CD4-positive, alpha-beta memory T cell (primary cell): ENCODE data around the gene NDUFA8. TPM values are rescaled to one million over a fixed set of nuclear protein-coding genes. Genes with fewer than 3 reads are reported as not detected.

Experiments
- CTCF ChIA-PET: fragments of 350-600 bp; sonication (Branson Sonifier 250); formaldehyde crosslinking; loops from one replicate; lab custom pipeline; 2021; ENCODE audit warnings: inconsistent platforms; ENCODE audit not compliant: partially characterized antibody; lab: Charles Lee
- POLR2A ChIA-PET: fragments of 350-600 bp; sonication (Branson Sonifier 250); formaldehyde crosslinking; loops from one replicate; lab custom pipeline; 2021; ENCODE audit not compliant: partially characterized antibody; lab: Charles Lee
- DNase-seq, 5 donors: peaks; one replicate each; pipeline versions ENCODE4 v3.0.0 to v3.0.0-alpha.2; 2020 to 2022; ENCODE audit warnings: mixed read lengths in 1 of 5
- H3K27ac ChIP-seq: one replicate; pipeline ENCODE4 v1.7.0; 2013; ENCODE audit warnings: low read depth, low read length
- H3K27me3 ChIP-seq: 2 replicates; pipeline ENCODE4 v1.7.0; 2013; ENCODE audit warnings: mild to moderate bottlenecking, low read length, moderate library complexity; ENCODE audit not compliant: insufficient read depth
- H3K36me3 ChIP-seq: 2 replicates; pipeline ENCODE4 v1.7.0; 2013; ENCODE audit warnings: mild to moderate bottlenecking, low read length, moderate library complexity; ENCODE audit not compliant: insufficient read depth
- H3K4me1 ChIP-seq: 2 replicates; pipeline ENCODE4 v1.7.0; 2013; ENCODE audit warnings: mild to moderate bottlenecking, low read length, moderate library complexity; ENCODE audit not compliant: insufficient read depth
- H3K4me3 ChIP-seq, 2 donors: one replicate each; pipeline ENCODE4 v1.7.0; 2013; ENCODE audit warnings: low read length in 2 of 2, mild to moderate bottlenecking in 1 of 2
- H3K9me3 ChIP-seq, 2 donors: one replicate each; pipeline ENCODE4 v1.7.0; 2013; ENCODE audit warnings: low read length in 2 of 2, control low read depth in 1 of 2; ENCODE audit not compliant: control insufficient read depth in 1 of 2
- H3K27ac Mint-ChIP-seq, 7 donors: one replicate each; pipeline ENCODE4 v1.8.0; 2020 to 2021; ENCODE audit warnings: mixed read lengths in 7 of 7, mild to moderate bottlenecking in 6 of 7, inconsistent platforms in 3 of 7, moderate library complexity in 3 of 7
- H3K27me3 Mint-ChIP-seq, 2 donors: one replicate each; pipeline ENCODE4 v1.8.0; 2020 to 2021; ENCODE audit warnings: mixed read lengths in 2 of 2
- H3K36me3 Mint-ChIP-seq, 2 donors: one replicate each; pipeline ENCODE4 v1.8.0; 2020 to 2021; ENCODE audit warnings: mixed read lengths in 2 of 2, inconsistent platforms in 1 of 2, mild to moderate bottlenecking in 1 of 2
- H3K4me1 Mint-ChIP-seq, 4 donors: one replicate each; pipeline ENCODE4 v1.8.0; 2020 to 2021; ENCODE audit warnings: mixed read lengths in 4 of 4, mild to moderate bottlenecking in 1 of 4
- H3K4me3 Mint-ChIP-seq, 8 donors: one replicate each; pipeline ENCODE4 v1.8.0; 2020 to 2021; ENCODE audit warnings: mixed read lengths in 8 of 8, mild to moderate bottlenecking in 7 of 8, moderate library complexity in 6 of 8, inconsistent platforms in 3 of 8
- H3K9me3 Mint-ChIP-seq, 8 donors: one replicate each; pipeline ENCODE4 v1.8.0; 2020 to 2021; ENCODE audit warnings: mixed read lengths in 8 of 8, mild to moderate bottlenecking in 5 of 8, inconsistent platforms in 3 of 8, moderate library complexity in 1 of 8
- intact Hi-C: fragments of 100-400 bp; cut with micrococcal nuclease; formaldehyde crosslinking; loops from one replicate; pipeline ENCODE4 v1.15.1; 2023
- polyA plus RNA-seq, 2 donors: library from polyadenylated mRNA; unstranded; fragments of 300-500 nt; fragmentation: Illumina TruSeq; gene quantifications; one replicate each; pipeline ENCODE4 v1.2.3, GENCODE V29; 2021
- total RNA-seq, 2 experiments: library from RNA; stranded (reverse); gene quantifications; one replicate each; pipeline ENCODE4 v1.2.3, GENCODE V29; 2021

Gene NDUFA8
- total and polyA plus RNA-seq, 4 experiments from 2014 or later: 17.6 to 74.3 (median 45.0) TPM

DNA sequence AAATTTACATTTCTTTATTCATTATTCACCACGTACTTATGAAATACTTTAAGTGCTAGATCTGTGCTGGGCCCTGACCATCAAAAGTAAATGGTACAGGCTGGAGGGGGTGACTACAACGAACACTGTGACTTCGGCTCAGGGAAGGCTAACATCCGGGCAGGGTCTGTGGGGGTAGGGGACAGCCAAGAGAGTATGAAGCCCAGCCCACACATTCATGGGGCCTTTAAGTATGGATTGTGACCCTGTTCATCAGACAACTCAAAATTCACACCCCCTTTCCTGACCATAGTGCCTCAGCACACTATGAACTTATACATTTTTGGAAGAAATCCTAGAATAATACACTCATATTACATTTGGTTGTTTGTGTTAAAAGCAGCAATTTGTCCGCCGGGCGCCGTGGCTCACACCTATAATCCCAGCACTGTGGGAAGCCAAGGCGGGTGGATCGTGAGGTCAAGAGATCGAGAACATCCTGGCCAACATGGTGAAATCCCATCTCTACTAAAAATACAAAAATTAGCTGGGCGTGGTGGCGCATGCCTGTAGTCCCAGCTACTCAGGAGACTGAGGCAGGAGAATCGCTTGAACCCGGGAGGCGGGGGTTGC, 33.4 kb upstream of the NDUFA8 start:
- CTCF ChIA-PET: no interaction called here
- H3K27me3 ChIP-seq: no peaks in the 10 kb centered on the region
- no peaks in the 10 kb centered on the region for H3K9me3 ChIP-seq
- H3K4me1 Mint-ChIP-seq: no peaks in the 10 kb centered on the region
- H3K36me3 ChIP-seq: no peaks in the 10 kb centered on the region
- DNase-seq: no peak
- H3K4me3 Mint-ChIP-seq: no peak overlapping the region
- H3K27ac ChIP-seq: no peak overlapping the region
- H3K27ac Mint-ChIP-seq: no peak overlapping the region
- no peaks in the 10 kb centered on the region for H3K36me3 Mint-ChIP-seq
- intact Hi-C loops: no loop called here
- POLR2A ChIA-PET: no interaction called here
- no peaks in the 10 kb centered on the region for H3K4me1 ChIP-seq
- H3K9me3 Mint-ChIP-seq: no peaks in the 10 kb centered on the region
- no peak overlapping the region for H3K4me3 ChIP-seq
- H3K27me3 Mint-ChIP-seq: peaks cover 2 to 4% of the 10 kb centered on the region in 2 donors

DNA sequence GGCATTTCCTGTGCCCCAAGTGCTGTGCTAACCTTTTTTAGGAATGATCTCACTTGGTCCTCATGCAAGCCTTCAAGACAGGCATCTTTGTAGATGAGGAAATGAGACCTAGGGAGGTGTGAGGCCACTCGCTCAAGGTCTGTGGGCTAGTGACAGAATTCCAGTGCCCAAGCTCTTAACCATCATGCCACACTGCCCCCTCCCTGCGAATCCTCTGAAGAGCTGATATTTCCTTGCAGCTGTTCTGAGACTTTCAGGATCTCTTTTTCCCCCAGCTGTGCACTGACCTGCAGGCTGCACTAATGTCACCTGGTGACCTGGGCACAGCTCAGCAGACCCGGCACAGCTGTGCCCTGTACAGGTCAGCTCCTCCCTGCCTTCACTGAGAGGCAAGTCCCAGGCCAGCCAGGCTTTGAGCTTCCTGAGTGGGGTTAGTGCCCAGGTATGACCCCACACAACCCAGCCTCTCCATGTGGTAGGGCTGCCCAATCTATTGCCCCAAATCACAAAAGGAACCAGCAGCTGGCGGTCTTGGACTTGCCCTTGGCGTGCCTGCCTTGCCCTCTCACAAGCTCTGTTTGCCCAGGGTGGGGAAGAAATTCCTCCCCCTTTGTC, 32.8 kb upstream of the NDUFA8 start:
- Histone ChIP-seq H3K4me3 (no peak overlapping the region), H3K27me3 (no peaks in the 10 kb centered on the region), H3K4me1 (no peaks in the 10 kb centered on the region), H3K9me3 (no peaks in the 10 kb centered on the region), H3K36me3 (no peaks in the 10 kb centered on the region), H3K27ac (no peak overlapping the region)
- H3K4me1 Mint-ChIP-seq: no peaks in the 10 kb centered on the region
- intact Hi-C loops: no loop called here
- ChIA-PET POLR2A (no interaction called here), CTCF (no interaction called here)
- H3K27ac Mint-ChIP-seq: no peak overlapping the region
- no peak for DNase-seq
- no peaks in the 10 kb centered on the region for H3K9me3 Mint-ChIP-seq
- peaks cover 2 to 4% of the 10 kb centered on the region in 2 donors for H3K27me3 Mint-ChIP-seq
- no peaks in the 10 kb centered on the region for H3K36me3 Mint-ChIP-seq
- no peak overlapping the region for H3K4me3 Mint-ChIP-seq

DNA sequence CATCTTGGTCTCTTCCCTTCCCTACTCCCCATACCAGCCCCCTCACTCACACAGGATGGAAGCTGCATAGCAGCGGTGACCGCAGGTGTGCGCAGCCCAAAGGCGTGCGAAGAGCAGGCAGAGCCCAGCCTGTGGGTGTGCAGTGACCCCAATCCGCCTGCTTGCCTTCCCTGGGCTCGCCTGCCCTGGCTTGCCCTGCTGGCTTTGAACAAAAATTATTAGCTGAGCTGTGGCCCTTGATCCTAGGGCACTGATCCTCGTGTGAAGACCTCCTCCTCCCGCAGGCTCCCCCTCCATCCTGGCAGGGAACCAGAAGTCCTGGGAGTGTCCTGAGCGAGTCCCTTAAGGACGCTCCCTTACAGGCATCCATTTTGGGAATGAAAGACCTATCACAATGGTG, 32.0 kb upstream of the NDUFA8 start:
- ChIA-PET POLR2A (no interaction called here), CTCF (no interaction called here)
- intact Hi-C loops: no loop called here
- no peak overlapping the region for H3K27ac ChIP-seq
- H3K4me3 ChIP-seq: no peak overlapping the region
- no peaks in the 10 kb centered on the region for H3K36me3 ChIP-seq
- no peaks in the 10 kb centered on the region for H3K27me3 ChIP-seq
- H3K4me1 ChIP-seq: no peaks in the 10 kb centered on the region
- DNase-seq: no peak
- no peak overlapping the region for H3K4me3 Mint-ChIP-seq
- H3K9me3 ChIP-seq: no peaks in the 10 kb centered on the region
- no peaks in the 10 kb centered on the region for H3K4me1 Mint-ChIP-seq
- H3K27ac Mint-ChIP-seq: no peak overlapping the region
- no peaks in the 10 kb centered on the region for H3K36me3 Mint-ChIP-seq
- peaks cover 0 to 2% of the 10 kb centered on the region in 2 donors for H3K27me3 Mint-ChIP-seq
- H3K9me3 Mint-ChIP-seq: no peaks in the 10 kb centered on the region

DNA sequence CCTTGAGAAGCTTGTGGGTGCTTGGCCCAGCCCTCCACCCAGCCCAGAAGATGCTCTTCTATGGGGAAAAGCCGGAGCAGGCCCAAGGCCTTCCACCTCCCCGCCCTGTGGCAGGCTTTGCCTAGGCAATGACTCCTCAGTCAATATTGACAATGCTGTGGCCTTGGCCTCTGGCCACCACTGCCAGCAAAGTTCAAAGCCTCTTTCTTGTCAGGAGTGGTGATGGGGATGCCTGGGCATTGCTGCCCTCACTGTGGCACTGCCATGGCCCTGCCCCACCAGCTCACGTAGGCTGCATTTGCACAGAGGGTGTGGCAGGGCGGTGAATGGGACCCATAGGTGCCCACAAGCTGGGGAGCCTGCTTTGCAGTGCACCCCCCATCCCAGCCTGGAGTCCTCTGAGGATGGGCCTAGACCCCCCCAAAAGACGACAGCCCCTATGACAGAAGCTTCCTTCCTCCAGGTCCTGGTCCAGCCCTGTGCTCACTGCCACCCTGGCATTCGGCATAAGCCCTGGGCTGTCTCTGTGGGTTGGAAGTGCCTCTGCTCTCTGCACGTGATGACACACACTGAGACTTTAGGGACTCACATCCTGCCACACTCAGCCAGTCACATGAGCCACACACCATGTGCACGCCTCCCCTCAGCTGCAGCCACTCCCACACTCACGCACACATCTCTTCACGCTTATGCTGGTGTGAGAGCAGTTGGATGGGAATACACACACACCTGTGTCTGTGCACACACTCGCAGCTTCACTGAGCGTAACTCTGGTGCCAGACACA, 31.2 kb upstream of the NDUFA8 start:
- H3K27me3 ChIP-seq: no peaks in the 10 kb centered on the region
- H3K4me1 ChIP-seq: no peaks in the 10 kb centered on the region
- Mint-ChIP-seq H3K9me3 (no peaks in the 10 kb centered on the region), H3K4me1 (no peaks in the 10 kb centered on the region), H3K4me3 (no peak overlapping the region), H3K27me3 (peaks cover 0 to 2% of the 10 kb centered on the region in 2 donors), H3K27ac (no peak overlapping the region), H3K36me3 (no peaks in the 10 kb centered on the region)
- ChIA-PET POLR2A (no interaction called here), CTCF (no interaction called here)
- H3K9me3 ChIP-seq: no peaks in the 10 kb centered on the region
- H3K27ac ChIP-seq: no peak overlapping the region
- H3K36me3 ChIP-seq: no peaks in the 10 kb centered on the region
- no peak for DNase-seq
- intact Hi-C loops: no loop called here
- H3K4me3 ChIP-seq: no peak overlapping the region

DNA sequence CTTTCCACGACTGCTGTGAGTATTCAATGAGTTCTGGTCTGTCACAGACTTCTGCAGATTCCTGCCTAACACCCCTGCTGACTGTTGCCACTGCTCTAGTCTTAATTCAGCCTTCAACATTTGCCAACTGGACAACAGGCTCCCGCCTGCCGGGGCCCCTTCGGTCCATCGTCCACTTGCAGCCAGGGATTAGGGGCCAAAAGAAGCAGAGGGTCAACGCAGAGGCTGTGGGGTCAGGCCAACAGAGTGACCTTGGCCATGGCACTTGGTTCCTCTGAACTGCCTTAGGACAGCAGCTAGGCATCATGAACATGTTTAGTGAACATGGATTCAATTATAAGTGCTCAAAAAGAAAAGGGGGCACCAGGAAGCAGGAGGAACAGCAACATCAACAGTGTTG, 28.8 kb upstream of the NDUFA8 start:
- ChIA-PET CTCF (interaction anchor here (0.6 to 1.3 kb wide), 2 partner anchors 11 to 780 kb away, joined by 3 read pairs; no protein-coding TSS in a partner anchor), POLR2A (no interaction called here)
- no peaks in the 10 kb centered on the region for H3K4me1 Mint-ChIP-seq
- H3K27me3 Mint-ChIP-seq: peaks cover 0 to 1% of the 10 kb centered on the region in 2 donors
- H3K9me3 ChIP-seq: no peaks in the 10 kb centered on the region
- no peak overlapping the region for H3K4me3 ChIP-seq
- H3K36me3 Mint-ChIP-seq: no peaks in the 10 kb centered on the region
- intact Hi-C loops: no loop called here
- no peak overlapping the region for H3K4me3 Mint-ChIP-seq
- H3K27ac Mint-ChIP-seq: no peak overlapping the region
- no peaks in the 10 kb centered on the region for H3K4me1 ChIP-seq
- no peak overlapping the region for H3K27ac ChIP-seq
- no peak for DNase-seq
- no peaks in the 10 kb centered on the region for H3K36me3 ChIP-seq
- no peaks in the 10 kb centered on the region for H3K9me3 Mint-ChIP-seq
- H3K27me3 ChIP-seq: no peaks in the 10 kb centered on the region

DNA sequence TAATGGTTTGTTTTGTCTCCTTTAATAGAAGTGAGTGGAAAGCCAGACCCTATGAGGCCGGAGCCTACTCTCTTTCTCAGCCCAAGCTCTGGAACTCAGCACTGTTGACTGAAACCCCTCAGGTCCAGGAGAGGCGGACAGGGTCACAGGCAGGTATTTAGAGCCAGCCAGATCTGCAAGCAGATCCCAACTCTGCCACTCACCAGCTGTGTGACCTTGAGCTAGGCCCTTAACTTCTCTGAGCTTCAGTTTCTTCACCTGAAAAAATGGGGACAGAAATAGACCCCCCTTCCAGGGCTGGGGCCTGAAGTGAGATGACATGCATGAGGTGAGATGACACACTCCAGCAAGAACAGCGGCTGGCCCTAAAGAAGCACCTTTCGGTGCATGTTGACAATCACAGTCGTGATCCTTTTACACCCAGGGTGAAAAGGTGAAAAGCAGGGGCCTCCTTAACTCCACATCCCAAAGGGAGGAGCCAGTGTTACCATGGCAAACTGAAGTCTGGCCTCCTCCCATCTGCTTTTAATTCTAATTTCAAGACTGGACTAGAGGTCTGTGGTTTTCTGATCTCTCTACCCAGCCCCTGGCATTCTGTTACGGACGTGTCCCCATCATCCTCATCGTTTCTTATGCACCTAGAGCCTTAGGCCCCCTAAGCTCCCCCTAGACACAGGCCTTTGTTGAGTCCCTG, 27.3 kb upstream of the NDUFA8 start:
- Mint-ChIP-seq H3K27me3 (peaks cover 4 to 7% of the 10 kb centered on the region in 2 donors), H3K4me3 (no peak overlapping the region), H3K9me3 (no peaks in the 10 kb centered on the region), H3K36me3 (no peaks in the 10 kb centered on the region), H3K4me1 (no peaks in the 10 kb centered on the region), H3K27ac (no peak overlapping the region)
- no peak for DNase-seq
- H3K36me3 ChIP-seq: no peaks in the 10 kb centered on the region
- intact Hi-C loops: no loop called here
- ChIA-PET CTCF (no interaction called here), POLR2A (no interaction called here)
- H3K4me3 ChIP-seq: no peak overlapping the region
- H3K9me3 ChIP-seq: no peaks in the 10 kb centered on the region
- no peaks in the 10 kb centered on the region for H3K27me3 ChIP-seq
- no peaks in the 10 kb centered on the region for H3K4me1 ChIP-seq
- no peak overlapping the region for H3K27ac ChIP-seq

DNA sequence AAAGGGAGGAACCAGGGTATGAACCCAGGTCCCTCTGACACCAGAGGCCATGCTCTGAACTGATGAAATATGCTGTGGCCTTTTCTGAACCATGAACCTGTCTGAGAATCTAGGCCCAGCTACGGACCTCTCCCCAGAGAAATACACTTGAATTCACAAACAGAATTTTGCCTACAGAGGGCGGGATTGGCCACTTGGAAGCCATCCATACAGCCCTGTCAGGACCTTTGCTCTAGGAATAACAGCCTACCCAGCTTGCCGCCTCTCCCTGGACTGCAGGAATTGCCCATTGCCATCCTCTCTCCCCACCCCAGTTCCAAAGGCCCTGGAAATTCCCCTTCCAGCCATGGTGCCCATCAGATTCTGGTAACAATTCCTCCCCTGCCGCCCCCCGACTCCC, 26.7 kb upstream of the NDUFA8 start:
- Histone ChIP-seq H3K9me3 (no peaks in the 10 kb centered on the region), H3K36me3 (no peaks in the 10 kb centered on the region), H3K4me3 (no peak overlapping the region), H3K4me1 (no peaks in the 10 kb centered on the region), H3K27me3 (no peaks in the 10 kb centered on the region), H3K27ac (no peak overlapping the region)
- no peak overlapping the region for H3K27ac Mint-ChIP-seq
- intact Hi-C loops: no loop called here
- H3K4me1 Mint-ChIP-seq: no peaks in the 10 kb centered on the region
- H3K36me3 Mint-ChIP-seq: no peaks in the 10 kb centered on the region
- no peak for DNase-seq
- H3K27me3 Mint-ChIP-seq: peaks cover 5 to 7% of the 10 kb centered on the region in 2 donors
- CTCF ChIA-PET: no interaction called here
- POLR2A ChIA-PET: no interaction called here
- H3K9me3 Mint-ChIP-seq: no peaks in the 10 kb centered on the region
- H3K4me3 Mint-ChIP-seq: no peak overlapping the region
